GM19455 (cell line): ENCODE data around the gene TMEM250.

ENCODE experiments used
- ATAC-seq: cut with Tn5 transposase; IDR thresholded peaks from one replicate; pipeline ENCODE4 v1.9.1; 2021; ENCODE audit not compliant: unreplicated experiment

The TMEM250 gene

GRCh38 chr9:136133191-136133958 is 14.7 kb upstream of the TMEM250 start:
- no peak for ATAC-seq

- ATAC-seq: no peak
Measured at GRCh38 chr9:136132512-136133050, 13.9 kb upstream of the TMEM250 start.

DNA sequence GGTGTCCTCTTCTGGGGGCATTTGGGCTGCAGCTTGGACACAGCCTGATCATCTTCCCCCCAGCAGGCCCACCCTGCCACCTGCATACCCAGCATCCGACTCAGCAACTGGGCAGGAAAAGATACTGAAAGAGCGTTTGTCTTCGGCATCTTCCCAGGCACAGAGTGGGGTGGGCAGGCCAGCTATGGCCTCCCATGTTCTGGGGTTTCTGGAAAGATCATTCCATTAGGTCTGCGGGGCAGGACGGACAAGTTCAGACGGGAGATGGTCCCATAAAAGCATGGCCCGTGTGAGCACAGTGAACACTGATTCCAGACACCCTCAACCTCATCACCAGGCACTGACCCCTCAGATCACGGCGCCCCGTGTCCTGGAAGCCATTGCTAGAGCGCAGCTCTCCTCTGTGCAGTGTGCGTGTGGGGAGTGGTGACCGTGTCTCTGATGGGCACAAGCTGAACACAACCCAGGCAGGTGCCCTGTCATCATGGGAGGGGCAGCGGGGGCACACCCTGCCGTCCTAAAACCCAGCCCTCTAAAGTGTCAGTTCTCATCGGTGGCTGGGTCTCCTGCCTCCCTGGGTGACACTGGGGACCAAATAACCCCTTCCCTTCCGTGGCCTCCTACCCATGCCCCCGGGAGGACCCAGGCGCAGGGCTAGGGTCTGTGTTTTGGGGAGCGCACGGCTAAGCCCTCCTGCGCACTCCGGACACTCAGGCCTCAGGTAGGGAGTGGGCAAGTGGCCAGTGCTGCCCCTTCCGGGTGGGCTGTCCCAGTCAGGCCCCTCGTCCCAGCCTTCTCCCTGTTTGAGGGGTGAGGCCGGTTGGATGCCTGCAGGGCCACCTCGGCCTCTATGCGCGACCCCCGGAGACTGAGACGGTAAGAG is 13.2 kb upstream of the TMEM250 start:
- no peak for ATAC-seq

DNA sequence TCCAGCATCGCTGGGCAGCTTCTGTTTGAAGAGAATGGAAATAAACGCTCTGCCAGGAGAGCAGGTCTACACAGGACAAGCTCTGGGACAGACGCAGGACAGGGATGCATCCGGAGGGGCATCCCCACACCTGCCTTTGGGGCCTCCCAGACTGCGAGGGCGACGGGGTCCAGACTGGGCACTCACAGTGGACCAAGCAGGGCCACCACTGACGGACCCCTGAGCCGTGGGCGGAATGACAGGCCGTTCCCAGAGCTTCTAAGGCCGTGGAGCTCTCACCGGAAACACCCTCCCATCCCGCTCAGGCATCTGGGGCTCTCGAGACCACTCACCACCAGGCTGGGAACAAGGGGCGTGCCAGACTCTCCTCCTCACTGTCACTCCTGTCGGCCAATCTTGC is 10.5 kb upstream of the TMEM250 start:
- ATAC-seq: no peak

- ATAC-seq: no peak
Measured at GRCh38 chr9:136128436-136128835, 9.8 kb upstream of the TMEM250 start.

- no peak for ATAC-seq
Measured at GRCh38 chr9:136127313-136127712, 8.6 kb upstream of the TMEM250 start.

GRCh38 chr9:136124976-136125692 is 6.5 kb upstream of the TMEM250 start:
- no peak for ATAC-seq

DNA sequence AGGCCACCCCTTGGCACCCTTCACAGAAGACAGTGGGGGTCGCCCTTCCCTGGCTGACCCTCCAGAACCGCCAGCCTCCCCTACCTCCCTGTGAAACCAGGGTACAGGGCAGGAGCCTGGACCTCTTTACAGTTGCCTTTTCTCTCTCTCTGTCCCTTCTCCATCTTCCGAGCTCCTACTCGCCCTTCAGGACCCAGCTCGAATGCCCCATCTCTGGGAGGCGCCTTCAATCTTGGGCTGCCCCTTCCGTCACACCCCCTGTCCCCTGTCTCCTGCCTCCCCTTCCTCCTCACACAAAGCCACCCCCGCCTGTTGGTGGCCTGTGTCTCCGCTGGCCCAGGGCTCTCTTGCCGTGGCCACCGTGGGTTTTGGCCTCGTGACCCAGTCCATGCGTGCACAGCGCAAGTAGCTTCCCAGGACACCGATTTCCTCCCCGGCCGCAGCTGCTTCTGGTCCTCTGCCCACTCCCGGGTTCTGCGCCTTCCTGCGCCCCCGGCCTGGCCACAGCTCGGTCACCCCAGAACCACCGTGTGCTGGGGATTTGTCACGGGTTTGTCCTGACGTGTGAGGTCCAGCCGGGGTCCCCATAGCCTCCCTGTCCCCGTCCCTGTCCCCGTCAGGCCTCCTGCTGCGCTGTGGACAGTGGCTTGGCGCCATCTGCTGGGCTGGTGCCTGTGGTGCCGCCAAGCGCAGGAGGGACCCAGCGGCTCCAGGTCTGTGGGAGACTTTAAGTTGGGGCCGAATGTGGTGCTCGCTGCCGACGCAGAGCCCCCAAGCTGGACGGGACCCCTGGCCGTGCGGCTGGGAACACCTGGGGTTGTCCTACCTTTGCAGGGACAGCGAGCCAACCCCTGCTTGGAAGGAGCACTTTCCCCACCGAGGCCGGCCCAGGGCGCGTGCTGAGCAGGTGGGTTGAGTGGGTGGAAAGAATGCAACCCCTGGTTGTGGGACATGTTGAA is 4.0 kb upstream of the TMEM250 start:
- ATAC-seq: no peak

DNA sequence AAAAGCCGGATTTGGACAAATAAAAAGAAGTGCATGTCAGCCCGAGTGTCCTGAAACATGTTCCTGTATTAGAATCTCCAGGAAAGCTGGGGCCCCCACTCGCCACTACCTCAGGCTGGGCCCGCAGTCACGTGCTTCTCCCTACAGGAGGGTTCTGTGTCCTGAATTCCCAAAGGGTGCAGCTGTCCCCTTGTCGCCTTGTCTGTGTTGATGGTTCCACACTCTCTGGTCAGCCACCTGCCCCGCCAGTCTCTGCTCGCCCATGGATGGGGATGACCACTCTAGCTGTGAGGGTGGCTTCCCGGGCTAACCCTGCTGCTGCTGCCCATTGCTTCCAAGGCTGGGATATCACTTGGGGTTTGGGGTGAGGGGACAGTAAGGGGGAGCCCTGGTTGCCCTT is 3.1 kb upstream of the TMEM250 start:
- ATAC-seq: no peak

DNA sequence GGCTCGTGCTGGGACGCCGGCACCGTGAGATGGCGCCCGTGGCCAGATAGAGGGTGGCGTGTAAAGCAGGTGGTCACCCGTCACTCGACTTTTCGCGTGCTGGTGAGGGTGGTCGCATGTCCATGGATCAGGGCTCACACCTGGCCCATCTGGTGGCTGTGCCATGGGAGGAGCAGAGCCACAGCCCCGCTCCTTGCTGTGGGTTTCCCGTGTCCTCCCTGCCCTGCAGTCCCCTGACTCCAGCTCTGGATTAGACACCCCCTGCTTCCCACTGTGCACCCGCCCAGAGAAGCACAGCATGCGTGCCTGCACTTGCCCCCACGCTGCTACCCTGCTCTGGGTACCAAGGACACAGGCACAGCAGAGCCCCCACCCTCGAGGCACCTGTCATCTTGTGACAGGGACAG is 1.8 kb upstream of the TMEM250 start:
- no peak for ATAC-seq

DNA sequence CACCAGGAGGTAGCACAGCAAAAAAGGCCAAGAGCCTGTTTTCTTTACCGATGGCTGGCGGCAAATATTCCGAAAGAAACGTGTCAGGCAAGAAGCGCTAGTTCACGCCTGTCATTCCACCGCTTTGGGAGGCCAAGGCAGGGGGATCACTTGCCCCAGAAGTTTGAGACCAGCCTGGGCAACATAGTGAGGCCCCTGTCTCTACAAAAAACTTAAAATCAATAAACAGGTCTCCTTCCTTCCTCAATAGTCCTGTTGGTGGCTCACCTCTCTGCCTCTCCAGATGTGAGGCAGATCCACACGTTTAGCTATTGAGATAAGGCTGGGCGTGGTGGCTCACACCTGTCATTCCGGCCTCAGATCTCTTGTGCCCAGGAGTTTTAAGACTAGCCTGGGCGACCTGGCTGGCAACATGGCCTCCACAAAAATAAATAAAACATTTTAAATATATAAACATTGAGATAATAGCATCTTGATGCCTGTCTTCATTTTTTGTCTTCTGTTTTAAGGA is 1.3 kb upstream of the TMEM250 start:
- no peak for ATAC-seq

DNA sequence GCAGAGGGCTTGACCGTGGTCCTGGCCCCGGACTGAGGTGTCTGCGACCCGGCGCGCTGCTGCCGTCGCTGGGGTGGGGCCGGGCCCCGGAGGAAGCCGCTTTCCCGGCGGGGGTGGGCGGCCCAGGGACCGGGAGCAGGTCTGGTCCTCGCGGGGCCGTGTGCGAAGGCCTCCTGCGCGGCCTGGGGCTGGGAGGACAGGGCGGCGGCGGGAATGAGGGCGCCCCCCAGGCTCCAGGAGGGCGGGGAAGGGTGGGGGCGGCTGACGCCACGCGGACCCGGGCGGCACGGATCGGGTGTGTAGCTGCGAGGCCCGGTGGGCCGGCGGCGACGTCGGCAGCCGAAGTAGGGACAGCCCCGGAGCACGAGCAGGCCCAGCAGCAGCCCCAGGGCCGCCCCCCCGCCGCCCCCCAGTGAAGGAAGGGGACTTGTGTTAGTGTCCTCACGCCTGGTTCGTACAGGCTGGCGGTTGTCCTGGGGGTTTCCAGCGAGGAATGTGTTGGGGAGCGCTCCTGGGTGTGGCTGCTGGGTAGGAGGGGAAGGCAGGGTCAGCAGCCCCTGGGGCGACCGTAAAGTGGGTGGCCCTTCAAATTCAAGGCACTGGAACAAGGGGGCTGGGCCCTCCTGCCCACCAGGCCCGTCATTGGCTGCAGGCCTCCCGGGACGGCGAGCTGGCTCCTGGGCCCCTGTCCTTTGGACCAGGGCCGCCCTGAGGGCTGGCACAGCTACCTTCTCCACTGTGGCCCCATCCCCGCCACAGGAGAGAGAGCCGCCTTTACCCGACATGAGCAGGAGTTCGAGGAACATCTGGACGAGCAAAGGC is 597 bp upstream of the TMEM250 start:
- no peak for ATAC-seq

DNA sequence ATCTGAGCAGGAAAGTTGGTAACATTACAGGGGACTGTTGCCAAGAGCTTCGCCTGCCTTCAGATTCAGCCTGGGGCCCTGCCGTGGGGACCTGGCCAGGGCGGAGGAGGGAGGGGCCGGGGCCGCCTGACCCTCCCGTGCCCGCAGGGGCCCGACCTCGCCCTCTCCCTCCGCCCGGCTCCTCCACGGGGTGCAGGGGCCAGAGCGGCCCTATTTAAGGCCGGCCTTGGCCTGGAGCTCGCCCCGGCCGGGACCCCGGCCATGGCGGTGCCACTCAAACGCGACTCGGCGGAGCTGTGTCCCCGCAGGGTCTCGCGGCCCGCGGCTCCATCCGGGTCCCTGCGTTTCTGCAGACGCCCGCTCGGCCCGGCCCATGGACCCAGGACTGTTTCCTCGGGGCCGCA is 757 bp downstream of the TMEM250 start:
- peak; percentile 5 for ATAC-seq

DNA sequence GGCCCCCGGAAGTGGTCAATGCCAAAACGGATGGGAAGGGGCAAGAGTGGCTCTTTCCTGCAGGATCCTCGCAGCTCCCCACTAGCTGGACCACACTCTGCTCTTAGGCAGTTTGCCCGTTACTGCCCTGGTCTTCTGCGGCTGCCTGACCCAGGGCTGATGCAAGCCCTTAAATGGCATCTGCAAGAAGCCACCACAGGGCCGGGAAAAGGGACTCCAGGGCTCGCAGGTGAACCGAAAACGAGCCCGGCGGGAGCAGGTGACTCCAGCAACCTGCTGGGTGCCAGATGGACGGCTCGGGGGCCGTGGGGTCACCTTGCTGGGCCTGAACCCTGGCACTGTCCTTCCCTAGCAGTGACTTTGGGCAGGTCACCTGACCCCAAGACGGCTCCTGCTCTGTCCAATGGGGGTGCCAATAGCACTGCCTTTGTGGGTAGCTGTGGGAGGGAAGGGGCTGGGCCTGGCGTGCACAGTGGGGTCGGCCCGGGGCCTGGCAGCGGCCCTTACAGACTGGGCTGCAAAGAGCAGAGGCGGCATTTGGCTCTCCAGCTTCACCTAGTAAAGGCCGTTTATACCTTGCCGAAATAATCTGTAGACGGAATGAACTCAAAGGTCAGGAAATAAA is 1.3 kb downstream of the TMEM250 start:
- ATAC-seq: no peak

DNA sequence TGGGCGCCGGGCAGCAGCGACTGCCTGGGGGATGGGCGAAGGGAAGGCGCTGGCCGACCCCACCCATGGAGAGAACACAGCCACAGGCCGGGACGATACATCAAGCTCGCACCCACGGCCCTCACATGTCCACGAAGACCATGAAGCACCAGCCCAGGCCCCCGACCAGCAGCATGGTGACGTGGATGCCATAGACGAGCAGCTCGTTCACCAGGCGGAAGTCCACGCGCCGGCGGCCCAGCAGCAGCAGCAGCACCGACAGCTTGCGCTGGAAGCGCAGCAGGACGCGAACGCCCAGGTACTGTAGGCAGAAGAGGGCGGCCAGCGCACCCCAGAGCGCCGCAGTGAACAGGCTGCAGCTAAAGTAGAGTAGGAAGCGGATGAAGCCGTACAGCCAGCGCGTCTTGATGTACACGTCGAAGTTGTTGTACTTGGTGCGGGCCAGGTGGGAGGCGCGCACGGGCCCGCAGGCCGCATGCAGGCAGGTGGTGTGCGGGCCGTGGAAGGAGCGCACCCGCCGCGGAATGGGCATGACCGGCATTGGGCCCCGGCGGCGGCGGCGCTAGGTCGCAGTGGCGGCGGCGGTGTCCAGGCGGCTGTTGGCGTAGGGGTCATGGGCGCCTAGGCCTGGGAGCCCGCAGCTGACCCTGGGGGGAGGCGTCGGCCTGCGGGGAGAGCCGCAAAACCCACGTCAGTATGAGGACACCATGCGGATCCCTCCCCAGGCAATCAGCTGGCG is 2.1 kb downstream of the TMEM250 start:
- ATAC-seq: no peak

DNA sequence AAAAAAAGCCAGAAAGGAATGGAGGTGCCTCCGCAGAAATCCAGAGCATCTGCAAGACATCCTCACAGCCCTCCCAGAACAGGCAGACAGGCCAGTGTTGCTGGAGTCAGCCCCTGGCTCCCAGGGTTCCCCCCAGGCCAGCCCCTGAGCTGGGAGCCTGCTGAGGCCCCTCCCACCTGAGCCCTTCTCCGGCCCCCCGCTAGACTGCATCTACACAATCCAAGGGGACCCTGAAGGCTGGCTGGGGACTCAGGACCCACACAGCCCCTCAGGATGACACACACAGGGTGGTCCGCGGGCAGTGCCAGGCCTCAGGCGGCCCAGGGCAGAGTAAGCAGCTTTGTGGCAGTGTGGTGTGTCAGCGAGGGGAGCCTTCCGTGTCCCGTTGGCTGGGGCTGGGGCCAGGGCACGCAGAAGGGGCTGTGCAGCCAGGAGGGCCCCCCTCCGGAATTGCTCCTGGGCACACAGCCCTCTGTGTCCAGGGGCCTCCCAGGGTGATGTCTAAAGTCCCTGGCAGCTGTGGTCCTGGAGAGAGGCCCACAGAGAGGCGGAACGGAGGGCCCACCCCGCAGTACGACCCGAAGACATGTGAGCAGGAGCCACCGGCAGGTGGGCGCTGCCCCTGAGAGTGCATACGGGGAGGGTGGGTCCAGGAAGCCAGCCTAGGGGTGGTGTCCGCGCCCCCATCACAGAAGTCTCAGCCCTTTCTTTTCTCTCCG is 2.9 kb downstream of the TMEM250 start:
- no peak for ATAC-seq

- ATAC-seq: no peak
Measured at GRCh38 chr9:136115206-136115605, 3.5 kb downstream of the TMEM250 start.
